Left ventricle myocardium inferior (tissue), 1 donor: ENCODE results near the gene ABHD13. TPM values are rescaled to one million over a fixed set of nuclear protein-coding genes. Genes with fewer than 3 reads are reported as not detected.
"Not testable (repeated sequence)": the region's sequence is repeated elsewhere in the genome, so short reads cannot be mapped to it uniquely, and the experiment has no call there.

ENCODE experiments used
- DNase-seq: peaks from one replicate; pipeline ENCODE4 v3.0.0-alpha.2; 2020
- H3K27ac ChIP-seq: fragments of 200-600 bp; replicated peaks from 2 replicates; pipeline ENCODE4 v1.8.0; 2021
- H3K27me3 ChIP-seq: fragments of 200-600 bp; 2 replicates; pipeline ENCODE4 v1.8.0; 2021; ENCODE audit warnings: low read depth
- H3K36me3 ChIP-seq: fragments of 200-600 bp; 2 replicates; pipeline ENCODE4 v1.8.0; 2021
- H3K4me1 ChIP-seq: fragments of 200-600 bp; 2 replicates; pipeline ENCODE4 v1.8.0; 2021
- H3K4me3 ChIP-seq: fragments of 200-600 bp; 2 replicates; pipeline ENCODE4 v1.8.0; 2021; ENCODE audit warnings: mild to moderate bottlenecking, moderate library complexity
- H3K9me3 ChIP-seq: fragments of 200-600 bp; replicated peaks from 2 replicates; pipeline ENCODE4 v1.8.0; 2021
- intact Hi-C: fragments of 100-400 bp; cut with micrococcal nuclease; formaldehyde crosslinking; loops from one replicate; pipeline ENCODE4 v1.11.0; 2022
- total RNA-seq: library from RNA; stranded (reverse); fragmentation: NEBNext Ultra II Directional; extraction: Animal tissue kit (Norgen Biotek cat#: 25700); gene quantifications from one replicate; pipeline ENCODE4 v1.2.1, GENCODE V29; 2021
- TF ChIP-seq, protein P1 (sequence below): fragments of 200-600 bp; IDR thresholded peaks from 2 replicates; pipeline ENCODE4 v1.8.0; 2021; ENCODE audit warnings: antibody characterized with exemption, mild to moderate bottlenecking, borderline replicate concordance
- donor health status: DM: no; HTN: yes; CAD: no; lungs with severe emphysema.

Gene ABHD13
- total RNA-seq, 1 donor from 2014 or later = 5.1 TPM

- Histone ChIP-seq H3K4me1 (no peaks in the 10 kb centered on the region), H3K9me3 (peaks cover 46% of the 10 kb centered on the region), H3K27ac (no peak overlapping the region), H3K4me3 (no peak overlapping the region), H3K27me3 (no peaks in the 10 kb centered on the region), H3K36me3 (peaks cover 6% of the 10 kb centered on the region)
- intact Hi-C loops = no loop called here
- DNase-seq = no peak
- TF ChIP-seq, protein P1, sequence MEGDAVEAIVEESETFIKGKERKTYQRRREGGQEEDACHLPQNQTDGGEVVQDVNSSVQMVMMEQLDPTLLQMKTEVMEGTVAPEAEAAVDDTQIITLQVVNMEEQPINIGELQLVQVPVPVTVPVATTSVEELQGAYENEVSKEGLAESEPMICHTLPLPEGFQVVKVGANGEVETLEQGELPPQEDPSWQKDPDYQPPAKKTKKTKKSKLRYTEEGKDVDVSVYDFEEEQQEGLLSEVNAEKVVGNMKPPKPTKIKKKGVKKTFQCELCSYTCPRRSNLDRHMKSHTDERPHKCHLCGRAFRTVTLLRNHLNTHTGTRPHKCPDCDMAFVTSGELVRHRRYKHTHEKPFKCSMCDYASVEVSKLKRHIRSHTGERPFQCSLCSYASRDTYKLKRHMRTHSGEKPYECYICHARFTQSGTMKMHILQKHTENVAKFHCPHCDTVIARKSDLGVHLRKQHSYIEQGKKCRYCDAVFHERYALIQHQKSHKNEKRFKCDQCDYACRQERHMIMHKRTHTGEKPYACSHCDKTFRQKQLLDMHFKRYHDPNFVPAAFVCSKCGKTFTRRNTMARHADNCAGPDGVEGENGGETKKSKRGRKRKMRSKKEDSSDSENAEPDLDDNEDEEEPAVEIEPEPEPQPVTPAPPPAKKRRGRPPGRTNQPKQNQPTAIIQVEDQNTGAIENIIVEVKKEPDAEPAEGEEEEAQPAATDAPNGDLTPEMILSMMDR = no peak
These were observed 31.0 kb downstream of the ABHD13 start for GRCh38 chr13:108249150-108249549.

DNA sequence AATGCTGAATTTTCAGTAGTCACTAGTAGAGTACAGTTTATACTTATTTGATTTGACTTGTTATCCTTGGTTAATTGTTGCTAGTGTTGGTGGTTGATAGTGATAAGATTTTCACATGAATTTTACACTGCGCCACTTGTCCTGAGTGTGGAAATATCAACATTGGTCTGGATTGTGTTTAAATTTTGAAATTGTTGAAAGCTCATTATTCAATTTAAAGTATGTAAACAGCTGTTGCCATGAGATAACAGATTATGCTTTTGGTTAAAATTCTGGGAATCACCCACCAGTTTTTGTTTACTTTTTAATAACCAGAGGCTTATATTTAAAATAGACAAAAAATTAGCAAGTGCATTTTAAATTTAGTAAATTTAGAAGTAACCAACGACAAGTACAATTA, 39.1 kb downstream of the ABHD13 start:
- no peak overlapping the region for H3K4me3 ChIP-seq
- H3K4me1 ChIP-seq = no peaks in the 10 kb centered on the region
- TF ChIP-seq, protein P1 = no peak
- no peak overlapping the region for H3K27ac ChIP-seq
- no peak for DNase-seq
- peaks cover 8% of the 10 kb centered on the region for H3K36me3 ChIP-seq
- H3K27me3 ChIP-seq = no peaks in the 10 kb centered on the region
- H3K9me3 ChIP-seq = peaks cover 15% of the 10 kb centered on the region
- intact Hi-C loops = no loop called here

DNA sequence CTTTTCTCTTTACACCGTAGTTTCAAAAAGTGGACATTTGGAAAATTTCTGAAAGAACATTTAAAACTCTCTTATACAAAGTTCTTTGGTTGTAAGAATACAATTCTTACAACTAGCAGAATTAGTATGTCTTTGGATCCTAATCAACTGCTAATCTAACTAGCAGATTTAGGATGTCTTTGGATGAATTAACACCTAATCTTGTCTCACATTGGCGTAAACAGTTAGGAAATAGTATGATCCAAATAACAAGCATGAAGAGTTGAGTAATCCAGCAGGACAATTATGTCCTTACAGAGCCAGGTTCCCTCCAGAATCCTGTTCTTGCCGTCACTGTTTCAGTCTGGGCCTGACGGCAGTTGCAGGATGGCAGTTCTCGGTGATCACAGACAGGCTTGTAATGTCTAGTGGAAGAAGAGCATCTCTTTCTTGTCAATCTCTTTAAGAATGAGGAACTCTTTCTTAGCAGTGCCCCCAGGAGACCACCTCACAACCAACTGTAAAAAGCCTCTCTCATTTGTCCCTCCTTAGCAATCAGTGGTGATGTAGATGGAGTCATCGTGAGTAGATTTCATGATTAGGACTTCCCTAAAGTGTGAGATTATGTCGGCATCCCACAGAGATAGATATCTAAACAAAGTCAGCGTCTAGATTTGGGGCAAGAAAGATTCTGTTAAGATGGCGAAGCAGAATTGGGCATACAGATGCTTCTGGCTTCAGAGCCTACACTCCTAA, 45.6 kb downstream of the ABHD13 start:
- H3K9me3 ChIP-seq = no peaks in the 10 kb centered on the region
- no peak overlapping the region for H3K27ac ChIP-seq
- DNase-seq = no peak
- H3K4me3 ChIP-seq = no peak overlapping the region
- intact Hi-C loops = no loop called here
- peaks cover 8% of the 10 kb centered on the region for H3K36me3 ChIP-seq
- TF ChIP-seq, protein P1 = no peak
- H3K27me3 ChIP-seq = no peaks in the 10 kb centered on the region
- no peaks in the 10 kb centered on the region for H3K4me1 ChIP-seq

- Histone ChIP-seq H3K4me1 (peaks cover 10% of the 10 kb centered on the region), H3K9me3 (no peaks in the 10 kb centered on the region), H3K27me3 (no peaks in the 10 kb centered on the region), H3K27ac (peak overlapping the region; percentile 12), H3K4me3 (no peak overlapping the region), H3K36me3 (peaks cover 3% of the 10 kb centered on the region)
- intact Hi-C loops = no loop called here
- no peak for DNase-seq
- TF ChIP-seq, protein P1 = no peak
These were observed 48.3 kb downstream of the ABHD13 start for GRCh38 chr13:108266321-108266990.

- no peak overlapping the region for H3K4me3 ChIP-seq
- no peak overlapping the region for H3K27ac ChIP-seq
- peaks cover 10% of the 10 kb centered on the region for H3K4me1 ChIP-seq
- H3K9me3 ChIP-seq = no peaks in the 10 kb centered on the region
- TF ChIP-seq, protein P1 = no peak
- H3K36me3 ChIP-seq = no peaks in the 10 kb centered on the region
- DNase-seq = no peak
- no peaks in the 10 kb centered on the region for H3K27me3 ChIP-seq
- intact Hi-C loops = no loop called here
These were observed 49.2 kb downstream of the ABHD13 start for GRCh38 chr13:108267347-108267746.

- H3K36me3 ChIP-seq, H3K4me1 ChIP-seq, H3K4me3 ChIP-seq, H3K9me3 ChIP-seq, intact Hi-C loops, H3K27me3 ChIP-seq, DNase-seq, H3K27ac ChIP-seq: not testable (repeated sequence)
These were observed 49.7 kb downstream of the ABHD13 start for GRCh38 chr13:108267855-108268254.
